Measurements from ENCODE around the gene GNG7. TPM values are rescaled to one million over a fixed set of nuclear protein-coding genes. Genes with fewer than 3 reads are reported as not detected.

The GNG7 gene
- total RNA-seq, 2 donors from 2014 or later, result 12.3 to 12.4 TPM

GRCh38 chr19:2735374-2735773, 32.9 kb upstream of the GNG7 start:
- Mint-ChIP-seq H3K4me3 (no peak overlapping the region), H3K9me3 (peaks cover 3% of the 10 kb centered on the region), H3K4me1 (peaks cover 4% of the 10 kb centered on the region), H3K27ac (no peak overlapping the region), H3K27me3 (ENCODE audit: insufficient read depth) (peaks cover 3% of the 10 kb centered on the region), H3K36me3 (ENCODE audit: low read depth) (peaks cover 41% of the 10 kb centered on the region)
- H3K4me3 ChIP-seq (ENCODE audit: low read length), result no peak overlapping the region
- no peaks in the 10 kb centered on the region for H3K27me3 ChIP-seq (ENCODE audit: control insufficient read depth, insufficient read depth, low read length, poor library complexity, severe bottlenecking)
- no peak overlapping the region for H3K9ac ChIP-seq (ENCODE audit: extremely low read depth, low read length, poor library complexity, severe bottlenecking)
- H3K9me3 ChIP-seq (ENCODE audit: control insufficient read depth, low read length), result peaks cover 6% of the 10 kb centered on the region
- H3K4me1 ChIP-seq (ENCODE audit: control insufficient read depth, insufficient read depth, low read length), result peaks cover 3% of the 10 kb centered on the region
- no peak overlapping the region for H3K27ac ChIP-seq (ENCODE audit: low read depth, low read length)
- DNase-seq, result no peak
- TF ChIP-seq, protein P1, sequence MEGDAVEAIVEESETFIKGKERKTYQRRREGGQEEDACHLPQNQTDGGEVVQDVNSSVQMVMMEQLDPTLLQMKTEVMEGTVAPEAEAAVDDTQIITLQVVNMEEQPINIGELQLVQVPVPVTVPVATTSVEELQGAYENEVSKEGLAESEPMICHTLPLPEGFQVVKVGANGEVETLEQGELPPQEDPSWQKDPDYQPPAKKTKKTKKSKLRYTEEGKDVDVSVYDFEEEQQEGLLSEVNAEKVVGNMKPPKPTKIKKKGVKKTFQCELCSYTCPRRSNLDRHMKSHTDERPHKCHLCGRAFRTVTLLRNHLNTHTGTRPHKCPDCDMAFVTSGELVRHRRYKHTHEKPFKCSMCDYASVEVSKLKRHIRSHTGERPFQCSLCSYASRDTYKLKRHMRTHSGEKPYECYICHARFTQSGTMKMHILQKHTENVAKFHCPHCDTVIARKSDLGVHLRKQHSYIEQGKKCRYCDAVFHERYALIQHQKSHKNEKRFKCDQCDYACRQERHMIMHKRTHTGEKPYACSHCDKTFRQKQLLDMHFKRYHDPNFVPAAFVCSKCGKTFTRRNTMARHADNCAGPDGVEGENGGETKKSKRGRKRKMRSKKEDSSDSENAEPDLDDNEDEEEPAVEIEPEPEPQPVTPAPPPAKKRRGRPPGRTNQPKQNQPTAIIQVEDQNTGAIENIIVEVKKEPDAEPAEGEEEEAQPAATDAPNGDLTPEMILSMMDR (conservative IDR thresholded peaks at IDR 0.05), result no peak
- WGBS, 2 experiments (ENCODE audit: insufficient coverage in 1 of 2, insufficient read length in 1 of 2), result 93 to 98% methylated on average over 12 of the region's 12 CpGs
- peaks cover 17% of the 10 kb centered on the region for H3K36me3 ChIP-seq (ENCODE audit: control insufficient read depth, insufficient read depth, low read length)

DNA sequence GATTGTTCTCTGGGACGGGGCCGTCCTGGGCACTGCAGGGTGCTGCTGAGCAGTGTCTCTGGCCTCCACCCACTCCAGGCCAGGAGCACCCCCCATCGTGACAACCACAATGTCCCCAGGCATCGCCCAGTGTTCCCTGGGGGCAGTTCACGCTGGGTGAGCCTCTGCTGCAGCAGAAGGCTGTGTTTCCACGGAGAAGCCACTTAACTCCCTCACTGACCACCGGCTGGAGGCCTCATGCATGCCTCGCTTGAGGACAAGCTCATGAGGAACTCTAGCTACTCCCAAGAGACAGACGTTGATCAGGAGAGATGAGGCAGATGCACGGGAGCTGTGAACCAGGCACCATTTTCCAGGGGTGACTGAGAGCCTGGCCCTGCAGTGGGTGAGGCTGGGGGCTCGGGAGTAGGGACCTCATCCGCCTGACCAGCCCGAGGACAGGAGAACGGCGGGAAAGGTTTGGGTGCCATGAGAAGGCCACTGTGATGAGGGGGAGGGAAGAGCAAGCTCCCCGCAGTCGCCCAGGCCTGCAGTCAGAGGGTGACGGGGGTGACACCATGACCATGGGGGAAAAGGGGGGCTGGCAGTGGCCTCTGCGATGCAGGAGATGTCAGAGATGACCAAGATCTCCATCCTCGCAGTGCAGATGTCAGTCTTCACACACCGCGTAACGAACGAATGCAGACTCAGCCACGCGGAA, 32.2 kb upstream of the GNG7 start:
- Histone ChIP-seq H3K9ac (ENCODE audit: extremely low read depth, low read length, poor library complexity, severe bottlenecking) (no peak overlapping the region), H3K27ac (ENCODE audit: low read depth, low read length) (no peak overlapping the region), H3K4me1 (ENCODE audit: control insufficient read depth, insufficient read depth, low read length) (peaks cover 3% of the 10 kb centered on the region), H3K36me3 (ENCODE audit: control insufficient read depth, insufficient read depth, low read length) (peaks cover 17% of the 10 kb centered on the region), H3K9me3 (ENCODE audit: control insufficient read depth, low read length) (peaks cover 6% of the 10 kb centered on the region), H3K27me3 (ENCODE audit: control insufficient read depth, insufficient read depth, low read length, poor library complexity, severe bottlenecking) (no peaks in the 10 kb centered on the region), H3K4me3 (ENCODE audit: low read length) (no peak overlapping the region)
- H3K27ac Mint-ChIP-seq, result no peak overlapping the region
- peaks cover 41% of the 10 kb centered on the region for H3K36me3 Mint-ChIP-seq (ENCODE audit: low read depth)
- H3K9me3 Mint-ChIP-seq, result peaks cover 3% of the 10 kb centered on the region
- H3K4me1 Mint-ChIP-seq, result peaks cover 4% of the 10 kb centered on the region
- TF ChIP-seq, protein P1 (conservative IDR thresholded peaks at IDR 0.05), result no peak
- no peak overlapping the region for H3K4me3 Mint-ChIP-seq
- 93 to 99% methylated on average over 14 to 26 of the region's 26 CpGs for WGBS, 2 experiments (ENCODE audit: insufficient coverage in 1 of 2, insufficient read length in 1 of 2)
- no peak for DNase-seq
- no peaks in the 10 kb centered on the region for H3K27me3 Mint-ChIP-seq (ENCODE audit: insufficient read depth)

- DNase-seq, result no peak
- Mint-ChIP-seq H3K36me3 (ENCODE audit: low read depth) (peaks cover 41% of the 10 kb centered on the region), H3K4me3 (no peak overlapping the region), H3K27me3 (ENCODE audit: insufficient read depth) (no peaks in the 10 kb centered on the region), H3K27ac (no peak overlapping the region), H3K9me3 (peaks cover 3% of the 10 kb centered on the region), H3K4me1 (peaks cover 1% of the 10 kb centered on the region)
- Histone ChIP-seq H3K4me1 (ENCODE audit: control insufficient read depth, insufficient read depth, low read length) (peaks cover 1% of the 10 kb centered on the region), H3K9ac (ENCODE audit: extremely low read depth, low read length, poor library complexity, severe bottlenecking) (no peak overlapping the region), H3K27ac (ENCODE audit: low read depth, low read length) (no peak overlapping the region), H3K9me3 (ENCODE audit: control insufficient read depth, low read length) (peaks cover 6% of the 10 kb centered on the region), H3K36me3 (ENCODE audit: control insufficient read depth, insufficient read depth, low read length) (peaks cover 17% of the 10 kb centered on the region), H3K4me3 (ENCODE audit: low read length) (no peak overlapping the region), H3K27me3 (ENCODE audit: control insufficient read depth, insufficient read depth, low read length, poor library complexity, severe bottlenecking) (no peaks in the 10 kb centered on the region)
- TF ChIP-seq, protein P1 (conservative IDR thresholded peaks at IDR 0.05), result no peak
- WGBS, 2 experiments (ENCODE audit: insufficient coverage in 1 of 2, insufficient read length in 1 of 2), result 91 to 92% methylated on average over 25 to 35 of the region's 35 CpGs
These were observed 31.6 kb upstream of the GNG7 start for GRCh38 chr19:2733930-2734588.
